Neural progenitor cell (in vitro differentiated cells): ENCODE results near the gene UBE2B.

Experiments
- EZH2 ChIP-seq: fragments of 200-600 bp; sonication (generic); IDR thresholded peaks from 2 replicates; pipeline ENCODE4 v1.6.1; 2017; ENCODE audit warnings: antibody characterized with exemption, mild to moderate bottlenecking, moderate library complexity
- EZH2phosphoT487 ChIP-seq: fragments of 200-600 bp; sonication (generic); IDR thresholded peaks from 2 replicates; pipeline ENCODE4 v1.6.1; 2017; ENCODE audit warnings: antibody characterized with exemption

DNA sequence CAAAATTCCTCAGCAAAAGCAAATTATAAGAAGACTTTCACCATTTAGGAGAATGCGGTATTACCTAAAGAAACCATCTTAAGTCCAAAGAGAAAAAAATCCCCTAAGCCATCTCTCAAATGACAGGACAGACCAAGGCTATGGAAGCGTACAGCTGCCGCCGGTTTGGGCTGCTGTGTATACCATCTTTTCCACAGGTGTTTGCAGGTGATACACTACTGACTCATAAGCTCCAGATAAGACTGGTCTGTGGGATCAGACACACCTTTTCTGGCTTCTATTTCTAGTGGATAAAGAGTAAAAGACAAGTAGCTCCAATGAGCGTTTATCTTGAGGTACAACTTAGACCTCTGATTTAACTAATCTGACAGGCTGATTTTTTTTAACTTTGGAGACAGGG lies 32.6 kb downstream of the UBE2B start:
- no peak for TF ChIP-seq EZH2
- no peak for TF ChIP-seq EZH2phosphoT487
